ENCODE measurements around the gene ATRN.
"Not testable (repeated sequence)": the region's sequence is repeated elsewhere in the genome, so short reads cannot be mapped to it uniquely, and the experiment has no call there.

The ATRN gene

DNA sequence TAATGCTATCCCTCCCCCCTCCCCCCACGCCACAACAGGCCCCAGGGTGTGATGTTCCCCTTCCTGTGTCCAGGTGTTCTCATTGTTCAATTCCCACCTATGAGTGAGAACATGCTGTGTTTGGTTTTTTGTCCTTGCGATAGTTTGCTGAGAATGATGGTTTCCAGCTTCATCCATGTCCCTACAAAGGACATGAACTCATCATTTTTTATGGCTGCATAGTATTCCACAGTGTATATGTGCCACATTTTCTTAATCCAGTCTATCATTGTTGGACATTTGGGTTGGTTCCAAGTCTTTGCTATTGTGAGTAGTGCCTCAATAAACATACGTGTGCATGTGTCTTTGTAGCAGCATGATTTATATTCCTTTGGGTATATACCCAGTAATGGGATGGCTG is 41.4 kb downstream of the ATRN start:
- H3K4me3 ChIP-seq; DNase-seq (ENCODE audit: low spot score in 2 of 2); in situ Hi-C loops (cut with MboI; ENCODE audit: low sequenced_read_pairs); H3K27me3 ChIP-seq (ENCODE audit: low read depth); H3K9me3 ChIP-seq; H3K4me1 ChIP-seq; H3K36me3 ChIP-seq (replicated peaks): not testable (repeated sequence)

DNA sequence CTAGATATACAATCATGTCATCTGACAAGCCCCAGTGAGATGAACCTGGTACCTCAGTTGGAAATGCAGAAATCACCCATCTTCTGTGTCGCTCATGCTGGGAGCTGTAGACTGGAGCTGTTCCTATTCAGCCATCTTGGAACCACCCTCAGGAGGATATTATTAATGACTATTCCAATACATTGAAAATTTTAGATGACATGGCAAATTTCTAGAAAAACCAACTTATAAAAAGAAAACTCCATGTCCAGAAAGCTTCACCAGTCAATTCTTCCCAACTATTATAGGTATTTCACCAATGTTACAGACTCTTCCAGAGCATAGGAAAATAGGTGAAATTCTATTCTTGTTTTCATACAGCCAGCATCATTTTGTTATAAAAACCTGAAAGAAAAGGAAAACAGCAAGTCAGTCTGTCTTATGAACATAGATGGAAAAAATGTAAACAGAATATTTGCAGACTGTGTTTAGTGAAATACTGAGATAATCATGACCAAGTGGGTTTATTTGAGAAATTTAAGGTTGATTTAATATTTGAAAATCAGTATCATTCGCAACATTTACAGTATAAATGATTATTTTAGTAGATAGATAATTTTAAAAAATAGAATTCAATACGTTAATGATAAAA is 43.3 kb downstream of the ATRN start:
- Histone ChIP-seq H3K4me1 (no peaks in the 10 kb centered on the region), H3K36me3 (replicated peaks) (no peaks in the 10 kb centered on the region), H3K4me3 (no peak overlapping the region), H3K27me3 (ENCODE audit: low read depth) (no peaks in the 10 kb centered on the region), H3K9me3 (no peaks in the 10 kb centered on the region; the same call in 1 of the 2 replicates)
- in situ Hi-C loops (cut with MboI; ENCODE audit: low sequenced_read_pairs), result no loop called here
- no peak for DNase-seq (ENCODE audit: low spot score in 2 of 2)

DNA sequence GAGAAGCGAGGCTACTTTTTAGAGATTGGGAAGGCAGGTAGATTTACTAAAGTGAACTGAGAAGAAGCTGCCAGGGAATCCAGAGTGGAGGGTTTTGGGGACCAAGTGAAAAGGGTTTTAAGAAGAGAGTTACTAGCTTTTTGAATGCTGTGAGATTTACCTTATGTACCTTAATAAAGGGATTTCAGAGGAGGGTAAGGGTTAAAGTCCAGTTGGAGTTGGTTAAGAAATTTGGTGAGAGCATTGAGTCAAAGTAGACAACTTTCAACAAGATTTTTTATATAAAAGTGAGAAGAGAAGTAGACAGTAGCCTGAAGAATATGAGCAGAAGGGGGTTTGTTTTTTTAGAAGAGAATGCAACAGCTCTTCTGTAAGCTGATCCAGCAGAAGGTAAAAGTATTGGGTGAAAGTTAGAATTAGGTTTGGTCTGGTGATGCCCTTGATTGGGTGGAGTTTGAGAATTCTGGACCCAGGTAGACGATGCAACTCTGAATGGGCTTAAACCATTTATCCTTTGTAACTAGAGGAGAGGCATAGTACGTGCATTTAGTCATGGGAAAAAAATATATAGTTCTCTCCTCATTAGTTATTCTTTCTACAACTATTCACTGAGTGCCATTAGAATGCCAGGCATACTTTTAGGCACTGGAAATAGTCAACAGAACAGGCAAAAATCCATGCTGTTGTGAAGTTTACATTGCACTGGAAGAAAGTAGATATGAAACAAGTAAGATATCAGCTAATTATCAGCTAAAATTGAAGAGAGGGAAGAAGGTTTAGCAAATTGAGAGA is 44.8 kb downstream of the ATRN start:
- Histone ChIP-seq H3K4me3 (no peak overlapping the region), H3K27me3 (ENCODE audit: low read depth) (no peaks in the 10 kb centered on the region), H3K36me3 (replicated peaks) (no peaks in the 10 kb centered on the region), H3K4me1 (no peaks in the 10 kb centered on the region), H3K9me3 (no peaks in the 10 kb centered on the region; the same call in 1 of the 2 replicates)
- in situ Hi-C loops (cut with MboI; ENCODE audit: low sequenced_read_pairs), result no loop called here
- DNase-seq (ENCODE audit: low spot score in 2 of 2), result no peak

DNA sequence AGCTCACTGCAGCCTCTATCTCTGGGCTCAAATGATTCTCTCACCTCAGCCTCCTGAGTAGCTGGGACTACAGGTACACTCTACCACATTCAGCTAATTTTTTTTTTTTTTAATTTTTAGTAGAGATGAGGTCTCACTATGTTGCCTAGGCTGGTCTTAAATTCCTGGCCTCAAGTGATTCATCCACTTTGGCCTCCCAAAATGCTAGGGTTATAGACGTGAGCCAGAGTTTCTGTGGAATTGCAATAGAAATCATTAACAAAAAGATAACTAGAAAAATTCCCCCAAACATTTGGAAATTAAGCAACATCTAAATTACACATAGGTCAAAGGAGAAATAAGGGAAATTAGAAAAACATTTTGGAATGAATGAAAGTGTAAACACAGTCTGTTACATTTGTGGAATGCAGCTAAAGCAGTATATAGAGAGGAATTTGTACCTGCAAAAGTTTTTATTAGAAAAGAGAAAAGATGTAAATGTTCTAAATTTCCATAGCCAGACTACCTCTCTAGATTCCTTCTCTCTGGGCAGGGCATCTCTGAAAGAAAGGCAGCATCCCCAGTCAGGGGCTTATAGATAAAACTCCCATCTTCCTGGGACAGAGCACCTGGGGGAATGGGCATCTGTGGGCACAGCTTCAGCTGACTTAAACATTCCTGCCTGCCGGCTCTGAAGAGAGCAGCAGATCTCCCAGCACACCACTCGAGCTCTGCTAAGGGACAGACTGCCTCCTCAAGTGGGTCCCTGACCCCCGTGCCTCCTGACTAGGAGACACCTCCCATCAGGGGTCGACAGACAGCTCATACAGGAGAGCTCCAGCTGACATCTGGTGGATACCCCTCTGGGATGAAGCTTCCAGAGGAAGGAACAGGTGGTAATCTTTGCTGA is 51.3 kb downstream of the ATRN start:
- DNase-seq (ENCODE audit: low spot score in 2 of 2), result no peak
- H3K36me3 ChIP-seq (replicated peaks), result no peaks in the 10 kb centered on the region
- no peaks in the 10 kb centered on the region for H3K27me3 ChIP-seq (ENCODE audit: low read depth)
- no peaks in the 10 kb centered on the region; the same call in 1 of the 2 replicates for H3K9me3 ChIP-seq
- in situ Hi-C loops (cut with MboI; ENCODE audit: low sequenced_read_pairs), result no loop called here
- no peaks in the 10 kb centered on the region for H3K4me1 ChIP-seq
- no peak overlapping the region for H3K4me3 ChIP-seq

DNA sequence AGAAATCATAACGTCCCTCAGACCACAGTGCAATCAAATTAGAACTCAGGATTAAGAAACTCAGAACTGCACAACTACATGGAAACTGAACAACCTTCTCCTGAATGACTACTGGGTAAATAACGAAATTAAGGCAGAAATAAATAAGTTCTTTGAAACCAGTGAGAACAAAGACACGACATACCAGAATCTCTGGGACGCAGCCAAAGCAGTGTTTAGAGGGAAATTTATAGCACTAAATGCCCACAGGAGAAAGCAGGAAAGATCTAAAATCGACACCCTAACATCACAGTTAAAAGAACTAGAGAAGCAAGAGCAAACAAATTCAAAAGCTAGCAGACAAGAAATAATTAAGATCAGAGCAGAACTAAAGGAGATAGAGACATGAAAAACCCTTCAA is 53.9 kb downstream of the ATRN start:
- DNase-seq (ENCODE audit: low spot score in 2 of 2); in situ Hi-C loops (cut with MboI; ENCODE audit: low sequenced_read_pairs): not testable (repeated sequence)

DNA sequence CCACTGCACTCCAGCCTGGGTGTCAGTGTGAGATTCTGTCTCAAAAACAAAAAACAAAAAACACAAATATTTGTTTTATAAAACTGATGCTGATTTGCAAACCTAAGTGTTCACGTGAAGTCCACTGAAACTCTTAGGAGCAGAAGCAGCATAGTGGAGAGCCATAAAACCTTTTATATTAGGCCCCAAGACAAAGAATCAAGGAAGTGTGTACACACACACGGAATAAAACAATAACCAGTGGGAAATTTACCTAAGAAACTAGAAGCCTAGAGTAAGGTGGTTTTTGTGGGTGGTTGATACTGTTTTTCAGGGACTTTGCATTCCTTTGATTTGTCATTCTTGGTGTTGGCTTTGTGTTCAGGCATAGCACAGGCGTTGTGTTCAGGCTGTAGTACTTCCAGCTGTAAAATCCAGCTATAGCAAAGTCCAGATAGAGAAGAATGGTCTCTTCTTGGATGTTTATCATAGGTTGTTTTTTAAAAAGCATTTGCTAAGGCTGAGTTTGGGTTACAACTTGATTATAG is 61.3 kb downstream of the ATRN start:
- DNase-seq (ENCODE audit: low spot score in 2 of 2), result no peak
- in situ Hi-C loops (cut with MboI; ENCODE audit: low sequenced_read_pairs), result no loop called here

More for the DNA sequence above, 53.9 kb downstream of the ATRN start:
- H3K36me3 ChIP-seq (replicated peaks); H3K4me1 ChIP-seq; H3K4me3 ChIP-seq; H3K27me3 ChIP-seq (ENCODE audit: low read depth); H3K9me3 ChIP-seq: not testable (repeated sequence)

DNA sequence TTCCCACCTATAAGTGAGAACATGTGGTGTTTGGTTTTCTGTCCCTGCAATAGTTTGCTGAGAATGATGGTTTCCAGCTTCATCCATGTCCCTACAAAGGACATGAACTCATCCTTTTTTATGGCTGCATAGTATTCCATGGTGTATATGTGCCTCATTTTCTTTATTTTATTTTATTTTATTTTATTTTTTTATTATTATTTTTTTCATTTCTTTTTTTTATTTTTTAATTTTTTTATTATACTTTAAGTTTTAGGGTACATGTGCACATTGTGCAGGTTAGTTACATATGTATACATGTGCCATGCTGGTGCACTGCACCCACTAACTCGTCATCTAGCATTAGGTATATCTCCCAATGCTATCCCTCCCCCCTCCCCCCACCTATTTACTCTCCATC is 66.9 kb downstream of the ATRN start:
- H3K4me3 ChIP-seq; in situ Hi-C loops (cut with MboI; ENCODE audit: low sequenced_read_pairs); H3K4me1 ChIP-seq; H3K27me3 ChIP-seq (ENCODE audit: low read depth); H3K9me3 ChIP-seq; H3K36me3 ChIP-seq (replicated peaks); DNase-seq (ENCODE audit: low spot score in 2 of 2): not testable (repeated sequence)

More for the DNA sequence above, 61.3 kb downstream of the ATRN start:
- Histone ChIP-seq H3K4me3 (no peak overlapping the region), H3K4me1 (no peaks in the 10 kb centered on the region), H3K27me3 (ENCODE audit: low read depth) (no peaks in the 10 kb centered on the region), H3K36me3 (replicated peaks) (no peaks in the 10 kb centered on the region), H3K9me3 (no peaks in the 10 kb centered on the region)

DNA sequence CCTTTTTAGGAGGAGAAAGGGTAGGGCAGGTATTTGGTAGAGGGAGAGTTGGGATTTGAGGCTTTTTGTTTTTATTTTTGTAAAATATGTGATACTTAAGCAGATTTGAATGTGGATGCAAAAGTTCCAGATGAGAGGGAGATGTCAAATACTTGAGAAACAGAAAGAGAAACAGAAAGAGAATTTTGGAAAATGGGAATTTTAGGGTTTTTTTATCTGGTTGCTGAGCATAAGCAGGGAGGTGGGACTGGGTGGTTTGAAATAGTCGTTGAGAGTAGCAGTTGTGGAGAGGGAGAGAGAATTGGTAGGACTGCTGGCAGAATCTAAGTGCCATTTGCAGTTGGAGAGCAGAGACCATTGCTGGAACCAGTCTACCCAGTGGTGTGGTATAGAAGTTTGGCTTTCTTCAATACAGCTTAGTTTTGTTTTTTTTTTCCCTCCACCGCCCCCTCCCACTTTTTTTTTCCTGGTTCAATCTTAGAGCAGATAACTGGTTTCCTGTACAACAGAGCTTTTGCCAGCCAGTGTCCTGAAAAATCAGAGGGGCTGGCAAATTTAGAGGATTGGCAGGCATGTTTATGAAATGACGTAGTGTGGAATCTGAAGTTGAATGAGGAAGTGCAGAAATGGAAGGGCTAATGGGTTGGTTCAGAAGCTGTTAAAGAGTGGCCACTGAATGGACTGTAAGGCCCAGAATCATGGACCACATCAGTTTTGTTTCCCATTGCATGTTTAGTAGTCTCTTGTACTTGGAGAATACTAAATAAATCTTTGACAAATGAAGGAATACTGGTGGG is 68.7 kb downstream of the ATRN start:
- Histone ChIP-seq H3K36me3 (replicated peaks) (0 out of 2 replicates have a peak, but pooled peaks cover 3% of the 10 kb centered on the region), H3K9me3 (no peaks in the 10 kb centered on the region), H3K27me3 (ENCODE audit: low read depth) (no peaks in the 10 kb centered on the region), H3K4me1 (no peaks in the 10 kb centered on the region), H3K4me3 (no peak overlapping the region)
- in situ Hi-C loops (cut with MboI; ENCODE audit: low sequenced_read_pairs), result no loop called here
- no peak for DNase-seq (ENCODE audit: low spot score in 2 of 2)

DNA sequence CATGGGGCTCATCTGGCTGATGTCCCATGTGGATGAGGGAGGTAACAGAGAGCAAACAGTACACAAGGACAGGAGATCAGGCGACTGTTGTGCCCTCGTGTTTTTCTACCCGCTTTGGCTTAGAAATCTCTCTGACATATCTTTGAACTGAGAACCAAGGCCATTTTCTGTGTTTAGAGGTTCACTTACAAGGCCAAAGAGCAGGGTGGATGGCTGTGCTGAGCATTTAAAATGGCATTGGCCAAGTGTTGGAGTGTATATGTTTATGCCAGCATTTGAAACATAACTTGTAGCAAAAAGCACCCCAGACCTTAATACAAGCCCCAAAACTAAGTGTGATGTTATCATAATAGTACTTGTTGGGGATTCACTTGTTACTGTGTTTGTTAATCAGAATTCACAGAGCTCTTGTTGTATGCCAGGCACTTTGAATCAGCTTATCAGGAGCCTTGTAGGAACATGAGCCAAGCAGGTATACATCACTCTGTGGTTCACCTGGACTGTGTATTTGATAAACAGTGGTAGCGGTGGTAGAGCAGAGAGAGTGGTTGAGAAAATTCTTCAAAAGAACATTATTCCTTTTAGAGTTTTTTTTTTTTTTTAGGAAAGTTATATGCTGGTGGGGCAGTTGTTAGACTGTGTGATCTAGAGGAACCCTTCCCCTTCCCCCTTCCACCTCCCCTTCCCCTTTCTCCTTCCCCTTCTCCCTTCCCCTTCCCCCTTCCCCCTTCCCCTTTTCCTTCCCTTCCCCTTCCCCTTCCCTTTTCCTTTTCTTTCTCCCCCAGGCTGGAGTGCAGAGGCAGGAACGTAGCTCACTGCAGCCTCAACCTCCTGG is 71.3 kb downstream of the ATRN start:
- H3K9me3 ChIP-seq, result no peaks in the 10 kb centered on the region
- H3K4me1 ChIP-seq, result no peaks in the 10 kb centered on the region
- H3K4me3 ChIP-seq, result no peak overlapping the region
- H3K36me3 ChIP-seq (replicated peaks), result 0 out of 2 replicates have a peak, but pooled peaks cover 7% of the 10 kb centered on the region
- H3K27me3 ChIP-seq (ENCODE audit: low read depth), result no peaks in the 10 kb centered on the region
- in situ Hi-C loops (cut with MboI; ENCODE audit: low sequenced_read_pairs), result no loop called here
- DNase-seq (ENCODE audit: low spot score in 2 of 2), result no peak

DNA sequence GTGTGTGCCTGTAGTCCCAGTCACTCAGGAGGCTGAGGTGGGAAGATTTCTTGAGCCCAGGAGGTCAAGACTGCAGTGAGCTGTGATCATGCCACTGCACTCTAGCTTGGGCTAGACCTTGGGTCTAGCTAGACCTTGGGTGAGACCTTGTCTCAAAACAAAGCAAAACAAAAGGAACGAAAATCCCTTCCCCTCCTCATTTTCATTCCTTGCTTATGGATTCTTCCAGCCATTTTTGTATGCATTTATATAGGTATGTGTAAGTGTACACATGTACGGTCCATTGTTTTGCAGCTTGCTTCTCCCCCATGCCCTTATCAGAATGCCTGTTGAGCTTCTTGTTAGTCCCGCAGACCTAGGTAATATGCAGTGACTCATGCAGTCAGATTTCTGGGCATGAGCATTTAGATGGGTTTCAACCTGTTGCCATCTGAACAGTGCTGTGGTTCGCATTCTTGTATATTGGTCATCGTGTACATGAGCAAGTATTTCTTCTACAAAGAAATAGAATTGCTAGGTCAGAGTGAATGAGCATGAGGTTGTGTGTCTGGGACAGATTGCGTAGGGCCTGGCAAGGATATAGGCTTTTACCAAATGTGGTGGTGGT is 73.2 kb downstream of the ATRN start:
- in situ Hi-C loops (cut with MboI; ENCODE audit: low sequenced_read_pairs), result no loop called here
- no peak overlapping the region for H3K4me3 ChIP-seq
- 0 out of 2 replicates have a peak, but pooled peaks cover 7% of the 10 kb centered on the region for H3K36me3 ChIP-seq (replicated peaks)
- H3K4me1 ChIP-seq, result peaks cover 5% of the 10 kb centered on the region; the same call in 1 of the 2 replicates
- no peaks in the 10 kb centered on the region for H3K27me3 ChIP-seq (ENCODE audit: low read depth)
- no peak for DNase-seq (ENCODE audit: low spot score in 2 of 2)
- H3K9me3 ChIP-seq, result no peaks in the 10 kb centered on the region

DNA sequence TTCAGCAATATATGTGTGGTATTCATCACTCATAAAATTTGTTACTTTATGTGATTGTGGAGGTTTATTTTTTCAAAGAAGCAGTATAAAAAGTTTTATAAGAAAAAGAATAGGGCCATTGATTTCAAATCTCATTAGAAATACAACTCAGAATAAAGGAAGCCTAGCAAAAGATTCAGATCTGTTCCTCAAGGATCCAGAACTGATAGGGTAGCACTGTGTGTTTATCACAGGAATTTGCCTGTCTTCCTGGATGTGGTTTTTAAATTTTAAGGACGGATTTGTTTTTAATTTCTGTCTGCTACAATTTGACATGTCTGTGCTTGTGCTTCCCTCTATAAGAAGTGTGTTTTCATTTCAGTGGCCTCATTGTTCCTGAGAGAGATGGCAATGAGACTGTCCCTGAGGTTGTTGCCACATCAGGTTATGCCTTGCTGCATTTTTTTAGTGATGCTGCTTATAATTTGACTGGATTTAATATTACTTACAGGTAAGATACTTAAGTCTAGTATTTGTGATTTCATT is 74.6 kb downstream of the ATRN start:
- Histone ChIP-seq H3K4me3 (no peak overlapping the region), H3K27me3 (ENCODE audit: low read depth) (no peaks in the 10 kb centered on the region), H3K9me3 (no peaks in the 10 kb centered on the region), H3K36me3 (replicated peaks) (0 out of 2 replicates have a peak, but pooled peaks cover 7% of the 10 kb centered on the region), H3K4me1 (peaks cover 5% of the 10 kb centered on the region; the same call in 1 of the 2 replicates)
- in situ Hi-C loops (cut with MboI; ENCODE audit: low sequenced_read_pairs), result no loop called here
- DNase-seq (ENCODE audit: low spot score in 2 of 2), result no peak

DNA sequence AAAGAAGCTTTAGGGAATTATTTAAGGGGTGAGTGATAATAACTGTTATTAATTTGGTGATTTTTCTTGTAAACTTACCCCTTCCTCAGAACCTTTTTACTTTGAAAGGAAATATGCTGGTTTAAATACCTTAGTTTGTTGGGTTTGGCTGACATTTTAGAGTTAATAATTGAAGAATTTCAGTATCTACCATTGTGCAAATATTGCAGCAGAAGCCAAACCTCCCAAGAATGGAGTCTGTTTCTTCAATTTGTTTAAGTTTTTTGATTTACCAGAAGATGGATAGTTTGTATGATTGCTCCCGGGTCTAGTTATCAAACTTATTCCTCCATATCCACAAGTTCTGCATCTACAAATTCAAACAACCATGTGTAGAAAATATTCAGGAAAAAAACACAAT is 77.1 kb downstream of the ATRN start:
- H3K4me3 ChIP-seq, result no peak overlapping the region
- 0 out of 2 replicates have a peak, but pooled peaks cover 4% of the 10 kb centered on the region for H3K36me3 ChIP-seq (replicated peaks)
- no peak for DNase-seq (ENCODE audit: low spot score in 2 of 2)
- no peaks in the 10 kb centered on the region for H3K9me3 ChIP-seq
- in situ Hi-C loops (cut with MboI; ENCODE audit: low sequenced_read_pairs), result no loop called here
- H3K4me1 ChIP-seq, result peaks cover 5% of the 10 kb centered on the region; the same call in 1 of the 2 replicates
- H3K27me3 ChIP-seq (ENCODE audit: low read depth), result no peaks in the 10 kb centered on the region

Measured in HAP-1 (cell line).